Suprapubic skin (tissue), 3 donors: ENCODE measurements around the gene SKAP2.

ENCODE experiments used
- POLR2AphosphoS5 ChIP-seq, 3 donors: sonication (generic); formaldehyde crosslinking; IDR thresholded peaks; one replicate each; pipeline ENCODE4 v1.6.1; 2017; ENCODE audit warnings: antibody characterized with exemption in 3 of 3
- TF ChIP-seq, protein P1 (sequence below), 2 donors: fragments of 200-600 bp in 1 of 2; fragments of 450-650 bp in 1 of 2; sonication (generic) in 1 of 2; IDR thresholded peaks; one replicate each; pipeline ENCODE4 v1.5.1; 2016 to 2019; ENCODE audit warnings: antibody characterized with exemption in 2 of 2, mild to moderate bottlenecking in 1 of 2, moderate library complexity in 1 of 2

DNA sequence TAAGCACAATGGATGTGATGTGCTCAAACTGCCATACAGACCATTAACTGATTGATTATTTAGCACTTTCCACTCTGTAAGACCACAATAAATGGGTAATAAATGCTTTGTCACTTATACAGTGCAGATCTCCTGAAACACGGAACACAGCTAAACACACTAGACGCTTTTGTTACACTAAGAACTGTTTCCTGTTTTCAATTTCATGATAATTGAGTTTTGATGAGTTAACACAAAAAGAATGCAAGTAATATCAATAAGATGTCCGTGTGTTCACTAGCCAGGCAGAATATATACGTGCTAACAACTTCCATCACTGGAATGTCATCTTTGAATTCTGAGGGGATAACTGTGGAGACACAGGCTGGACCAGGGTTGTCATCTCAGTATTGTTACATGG is 178.8 kb downstream of the SKAP2 start:
- TF ChIP-seq, protein P1, sequence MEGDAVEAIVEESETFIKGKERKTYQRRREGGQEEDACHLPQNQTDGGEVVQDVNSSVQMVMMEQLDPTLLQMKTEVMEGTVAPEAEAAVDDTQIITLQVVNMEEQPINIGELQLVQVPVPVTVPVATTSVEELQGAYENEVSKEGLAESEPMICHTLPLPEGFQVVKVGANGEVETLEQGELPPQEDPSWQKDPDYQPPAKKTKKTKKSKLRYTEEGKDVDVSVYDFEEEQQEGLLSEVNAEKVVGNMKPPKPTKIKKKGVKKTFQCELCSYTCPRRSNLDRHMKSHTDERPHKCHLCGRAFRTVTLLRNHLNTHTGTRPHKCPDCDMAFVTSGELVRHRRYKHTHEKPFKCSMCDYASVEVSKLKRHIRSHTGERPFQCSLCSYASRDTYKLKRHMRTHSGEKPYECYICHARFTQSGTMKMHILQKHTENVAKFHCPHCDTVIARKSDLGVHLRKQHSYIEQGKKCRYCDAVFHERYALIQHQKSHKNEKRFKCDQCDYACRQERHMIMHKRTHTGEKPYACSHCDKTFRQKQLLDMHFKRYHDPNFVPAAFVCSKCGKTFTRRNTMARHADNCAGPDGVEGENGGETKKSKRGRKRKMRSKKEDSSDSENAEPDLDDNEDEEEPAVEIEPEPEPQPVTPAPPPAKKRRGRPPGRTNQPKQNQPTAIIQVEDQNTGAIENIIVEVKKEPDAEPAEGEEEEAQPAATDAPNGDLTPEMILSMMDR (IDR thresholded peaks at IDR 0.05): no peak
- no peak for TF ChIP-seq POLR2AphosphoS5 (IDR thresholded peaks at IDR 0.05)
